EL (cell line): Measurements from ENCODE around the gene CORO2B.

Experiments used
- DNase-seq: peaks from one replicate; pipeline ENCODE4 v3.0.0-alpha.2; 2016

Gene CORO2B

DNA sequence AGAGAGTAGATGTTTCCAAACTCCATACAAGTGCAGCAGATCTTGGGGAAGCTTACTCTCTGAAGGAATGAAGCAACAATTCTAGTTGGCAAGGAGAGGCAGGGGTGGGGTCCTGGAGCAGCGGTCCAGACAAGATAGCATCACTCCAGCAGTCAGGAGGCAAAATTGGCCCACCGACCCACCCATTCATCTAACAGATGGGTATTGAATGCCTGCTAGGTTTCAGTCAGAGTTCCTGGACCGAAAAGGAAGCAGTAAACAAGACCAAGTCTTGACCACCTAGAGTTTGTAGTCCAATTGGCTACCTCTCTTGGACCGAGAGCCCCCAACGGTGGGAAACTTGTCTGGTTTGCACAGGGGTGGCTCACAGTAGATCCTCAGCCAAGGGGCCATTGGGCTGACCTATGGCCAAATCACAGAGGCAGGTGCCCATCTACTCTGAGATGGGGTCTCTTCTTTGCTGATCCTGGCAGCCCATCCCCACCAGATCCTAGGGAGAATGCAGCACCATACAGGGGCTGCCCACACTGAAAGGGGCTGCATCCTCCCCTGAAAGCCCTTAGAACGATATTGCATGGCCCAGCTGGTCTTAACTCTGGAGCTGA is 74.3 kb downstream of the CORO2B start:
- no peak for DNase-seq

DNA sequence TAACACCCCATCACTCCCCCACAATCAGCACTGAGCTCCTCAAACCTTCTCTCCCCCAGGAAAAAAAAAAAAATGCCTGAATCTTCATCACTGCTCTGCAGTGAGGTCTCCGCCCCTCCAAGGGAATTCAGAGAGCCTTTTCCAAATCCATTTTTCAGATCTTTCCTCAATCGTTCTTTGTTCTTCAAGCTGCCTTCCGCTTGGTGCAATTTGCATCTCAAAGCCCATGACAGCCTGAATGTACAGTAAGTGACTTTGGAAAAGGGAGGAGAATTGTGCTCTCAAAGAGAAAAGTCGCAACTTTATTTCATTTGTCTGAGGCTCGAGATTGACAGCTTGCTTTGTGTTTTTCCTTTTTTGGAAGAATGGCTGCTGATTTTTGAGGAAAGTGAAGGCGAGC is 75.0 kb downstream of the CORO2B start:
- no peak for DNase-seq

DNA sequence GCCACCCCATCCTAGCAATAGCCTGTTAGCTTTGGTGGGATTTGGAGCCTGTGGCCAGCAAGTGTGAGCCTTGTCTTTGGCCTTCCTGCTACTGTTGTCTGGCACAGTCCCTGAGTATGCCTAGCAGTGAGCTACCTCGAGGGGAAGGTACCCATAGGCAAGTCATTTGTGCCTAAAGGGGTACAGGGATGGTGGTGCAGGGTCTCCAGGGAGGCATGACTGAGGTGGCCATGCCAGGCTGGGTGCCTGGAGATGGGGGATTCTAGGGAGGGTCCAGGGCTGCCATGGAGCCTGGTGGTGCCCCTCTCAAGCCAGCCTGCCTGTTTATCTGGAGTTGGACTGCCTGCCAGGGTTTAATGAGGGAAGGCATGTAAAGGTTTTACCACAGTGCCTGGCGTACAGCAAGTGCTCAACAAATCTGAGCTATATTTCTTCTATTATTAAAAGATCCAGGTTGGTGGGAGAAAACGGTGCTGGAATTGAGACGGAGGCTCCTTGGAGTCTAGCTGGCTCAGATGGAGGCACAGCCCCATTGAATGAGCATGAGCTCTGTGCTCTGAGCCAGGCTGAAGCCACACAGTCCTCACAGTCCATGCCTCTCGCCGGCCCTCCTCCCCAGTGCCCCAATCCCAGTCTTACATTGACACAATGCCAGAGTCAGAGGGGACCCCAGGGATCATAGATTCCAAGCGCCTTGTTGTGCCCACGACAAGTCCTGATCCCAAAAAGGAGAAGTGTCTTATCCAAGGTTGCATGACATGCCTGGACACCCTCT is 76.2 kb downstream of the CORO2B start:
- DNase-seq: no peak

DNA sequence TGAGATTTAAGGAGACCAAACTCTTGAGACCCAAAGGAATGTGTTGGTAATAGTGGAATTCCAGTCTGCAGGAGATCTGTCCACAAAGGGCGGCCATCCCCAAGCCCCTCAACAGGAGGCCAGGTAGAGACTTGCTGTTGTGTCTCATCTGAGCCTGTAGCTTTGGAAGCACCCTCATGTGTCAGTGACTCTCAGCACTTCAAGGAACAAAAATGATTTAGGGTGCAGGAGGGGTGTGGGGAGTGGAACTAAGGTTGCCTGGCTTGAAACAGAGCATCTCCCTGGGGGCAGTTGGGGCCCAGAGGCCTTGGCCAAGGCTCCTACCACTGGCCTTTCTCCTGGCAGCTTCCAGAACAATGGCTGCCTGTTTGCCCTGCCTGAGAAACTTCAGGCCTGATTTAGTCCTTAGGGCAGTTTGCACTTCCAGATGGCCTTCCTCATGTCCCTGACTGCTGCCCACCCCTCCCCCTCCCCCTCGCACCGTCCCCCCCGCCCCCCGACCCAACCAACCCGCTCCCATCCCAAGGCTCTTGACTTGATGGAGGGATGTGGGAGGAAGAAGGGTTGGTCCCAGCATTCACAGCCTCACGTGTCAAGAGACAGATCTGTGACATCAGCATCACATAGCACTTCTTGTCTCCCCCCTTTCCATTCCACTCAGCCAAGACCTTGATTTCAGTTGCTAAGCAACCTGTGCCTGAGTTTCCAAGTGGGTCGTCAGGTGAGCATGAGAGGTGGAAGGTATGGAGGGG is 77.1 kb downstream of the CORO2B start:
- no peak for DNase-seq

DNA sequence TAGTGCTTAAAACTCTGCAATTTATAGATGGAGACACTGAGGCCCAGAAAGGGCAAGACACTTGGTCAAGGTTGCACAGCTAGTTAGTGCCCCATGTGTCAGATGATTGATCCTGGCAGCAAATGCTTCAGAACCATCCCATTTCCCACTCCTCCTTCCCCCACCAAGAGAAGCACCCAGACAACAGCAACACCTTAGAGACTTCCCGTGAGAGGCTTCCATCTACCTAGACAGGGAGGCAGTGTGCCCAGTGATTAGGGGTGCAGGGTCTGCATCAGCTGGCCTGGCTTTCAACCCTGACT is 77.6 kb downstream of the CORO2B start:
- no peak for DNase-seq

DNA sequence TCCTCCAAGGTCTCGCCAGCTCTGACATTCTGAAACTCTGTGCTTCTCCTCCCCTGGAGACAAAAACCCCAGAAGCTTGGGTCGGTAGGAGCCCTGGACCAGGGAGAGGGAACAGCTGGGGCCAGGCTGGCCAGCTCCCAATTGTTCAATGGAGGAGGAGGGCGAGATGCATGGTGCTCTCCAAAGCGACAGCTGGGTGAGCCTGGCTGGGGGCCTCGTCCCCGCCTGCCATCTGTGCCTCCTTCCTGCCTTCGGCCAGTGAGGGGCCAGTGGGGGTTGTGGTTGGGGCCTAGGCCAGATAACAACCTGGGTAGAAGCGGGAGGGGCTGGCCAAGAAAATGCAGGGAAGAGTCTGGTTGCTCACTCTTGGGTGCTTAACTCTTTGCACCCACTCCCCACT is 79.4 kb downstream of the CORO2B start:
- DNase-seq: no peak

DNA sequence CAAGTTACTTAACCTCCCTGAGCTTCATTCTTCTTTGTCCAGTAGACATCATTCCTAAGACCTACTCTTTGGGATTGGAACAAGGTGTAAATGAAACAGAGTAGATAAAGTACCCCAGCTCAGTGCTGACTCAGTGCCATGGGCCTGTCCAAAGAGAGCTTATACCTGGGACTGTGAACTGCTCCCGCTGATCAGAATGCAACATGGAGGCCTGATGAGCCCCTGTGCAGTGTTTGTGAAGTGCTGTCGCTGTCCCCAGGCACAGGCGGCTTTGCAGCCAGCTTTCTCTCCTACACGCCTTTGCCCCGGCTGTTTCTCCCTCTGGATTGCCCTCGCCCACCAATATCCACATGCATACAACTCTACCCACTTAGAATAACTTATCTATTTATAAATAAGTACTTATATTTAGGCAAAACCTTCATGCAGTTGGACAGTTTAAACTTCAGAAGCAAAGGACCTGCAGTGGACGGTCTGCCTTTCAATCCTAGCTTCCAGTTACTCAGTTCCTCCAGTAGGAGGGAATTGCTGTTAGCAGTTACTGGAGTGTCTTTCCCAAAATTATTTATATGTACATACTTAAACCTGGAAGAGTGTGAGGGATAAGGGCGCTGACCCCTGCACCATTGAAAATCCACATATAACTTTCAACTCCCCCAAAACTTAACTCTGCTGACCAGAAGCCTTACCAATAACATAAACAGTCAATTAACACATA is 80.0 kb downstream of the CORO2B start:
- DNase-seq: no peak

DNA sequence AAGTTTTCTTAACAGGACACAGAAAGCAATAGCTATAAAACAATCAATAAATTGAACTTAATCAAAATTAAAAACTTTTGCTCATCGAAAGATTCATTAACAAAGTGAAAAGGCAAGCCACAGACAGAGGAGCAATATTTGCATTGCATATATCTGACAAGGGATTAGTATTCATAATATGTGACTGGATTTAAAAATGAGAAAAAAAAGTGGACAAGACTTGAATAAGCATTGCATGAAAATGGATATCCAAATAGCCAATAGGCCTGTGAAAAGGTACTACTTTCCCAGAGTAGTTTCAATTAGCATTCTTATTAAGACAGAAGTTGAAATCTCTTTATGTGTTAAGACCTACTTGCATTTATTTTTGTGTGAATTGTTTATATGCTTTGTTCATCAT is 84.7 kb downstream of the CORO2B start:
- no peak for DNase-seq

DNA sequence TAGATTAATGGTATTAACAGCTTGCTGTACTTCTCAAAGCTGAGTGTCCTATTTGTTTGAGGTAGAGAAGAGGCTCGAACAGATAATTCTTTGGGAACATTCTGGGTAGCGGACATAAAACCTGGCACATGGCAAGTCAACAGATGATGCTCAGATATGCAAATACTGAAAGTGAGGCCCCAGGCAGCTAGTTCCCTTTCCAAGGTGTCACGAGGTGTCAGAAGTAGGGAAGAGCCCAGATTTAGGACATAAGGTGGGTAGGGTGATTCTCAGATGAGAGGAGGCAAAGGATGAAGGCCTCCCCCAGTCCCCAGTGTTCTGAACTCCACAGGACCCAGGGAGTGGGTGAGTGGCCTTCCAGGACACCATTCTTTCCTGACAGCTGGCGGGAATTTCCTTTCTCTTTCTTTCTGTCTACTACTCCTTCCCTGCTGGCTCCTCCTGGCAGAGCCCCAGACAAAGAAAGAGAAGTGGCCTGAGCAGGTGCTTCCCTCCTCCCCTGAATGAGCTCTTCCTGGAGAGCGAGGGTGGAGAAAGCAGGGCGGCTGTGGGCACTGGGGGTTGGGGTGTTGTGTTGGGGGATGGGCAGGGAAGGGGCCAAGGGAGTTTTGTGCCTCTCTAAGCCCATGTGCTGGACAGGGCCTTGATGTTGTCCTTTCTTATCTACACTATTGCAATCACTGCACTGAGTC is 87.5 kb downstream of the CORO2B start:
- no peak for DNase-seq

DNA sequence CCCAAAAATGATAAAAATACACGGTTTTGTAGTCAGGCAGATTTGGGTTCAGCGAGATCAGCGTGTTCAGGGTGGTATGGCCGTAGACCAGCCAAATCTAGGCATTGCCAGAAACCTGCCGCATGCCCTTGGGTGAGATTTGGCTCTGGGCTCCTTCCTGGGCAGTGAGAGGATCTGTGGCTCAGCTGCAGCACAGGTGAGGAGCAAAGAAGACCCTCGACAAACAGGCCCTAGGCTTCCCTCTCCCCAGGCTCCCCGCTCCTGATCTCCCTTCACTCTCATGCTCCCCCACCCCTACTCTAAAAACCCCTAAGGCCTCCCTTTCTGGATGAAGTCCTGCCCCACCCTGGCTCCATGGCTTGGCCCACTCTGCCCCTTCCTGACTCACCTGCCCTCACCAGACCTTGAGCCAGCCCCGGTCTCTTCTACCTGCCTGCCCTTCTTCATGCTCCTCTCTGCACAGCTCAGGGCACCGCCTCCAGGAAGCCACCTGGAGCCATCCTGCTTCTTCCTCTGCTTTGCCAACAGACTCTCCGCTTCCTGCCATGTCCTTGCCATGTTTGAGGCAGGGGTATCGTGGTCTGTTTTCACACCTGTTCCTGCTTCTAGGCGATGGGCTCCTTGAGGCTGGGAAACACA is 88.1 kb downstream of the CORO2B start:
- DNase-seq: no peak

DNA sequence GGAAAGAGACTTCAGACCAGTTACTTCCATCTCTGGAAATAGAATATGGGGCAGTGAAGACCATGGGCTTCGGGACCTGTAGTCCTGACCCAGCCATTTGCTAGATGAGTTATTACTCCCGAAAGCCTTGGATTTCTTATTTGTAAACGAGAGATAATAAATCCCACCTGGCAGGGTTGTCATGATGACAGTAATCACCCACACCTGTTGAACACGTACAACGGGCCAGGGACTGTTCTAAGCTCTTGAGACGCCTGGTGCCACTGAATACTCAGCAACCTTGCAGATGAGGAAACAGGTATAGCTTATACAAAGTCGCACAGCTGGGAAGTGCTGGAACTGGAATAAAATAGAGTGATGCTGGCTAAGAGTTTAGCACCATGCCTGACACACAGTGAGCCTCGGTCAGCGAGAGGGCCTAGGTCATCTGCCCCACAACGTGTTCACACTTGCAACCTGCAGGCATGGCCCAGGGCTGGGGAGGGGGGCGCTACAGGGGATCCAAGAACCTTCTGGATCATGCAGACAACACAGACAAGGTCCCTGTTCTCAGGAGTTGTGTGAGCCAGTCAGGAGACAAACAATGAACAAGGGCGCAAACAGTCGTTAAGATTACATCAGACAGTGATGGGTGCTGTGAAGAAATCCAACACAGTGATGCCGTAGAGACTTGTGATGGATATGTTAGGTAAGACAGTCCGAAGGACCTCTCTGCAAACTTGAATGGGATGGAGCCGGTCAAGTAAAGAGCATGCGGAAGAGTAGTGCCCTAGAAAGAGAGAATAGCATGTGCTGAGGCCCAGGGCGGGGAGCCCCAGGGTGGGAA is 89.2 kb downstream of the CORO2B start:
- no peak for DNase-seq

DNA sequence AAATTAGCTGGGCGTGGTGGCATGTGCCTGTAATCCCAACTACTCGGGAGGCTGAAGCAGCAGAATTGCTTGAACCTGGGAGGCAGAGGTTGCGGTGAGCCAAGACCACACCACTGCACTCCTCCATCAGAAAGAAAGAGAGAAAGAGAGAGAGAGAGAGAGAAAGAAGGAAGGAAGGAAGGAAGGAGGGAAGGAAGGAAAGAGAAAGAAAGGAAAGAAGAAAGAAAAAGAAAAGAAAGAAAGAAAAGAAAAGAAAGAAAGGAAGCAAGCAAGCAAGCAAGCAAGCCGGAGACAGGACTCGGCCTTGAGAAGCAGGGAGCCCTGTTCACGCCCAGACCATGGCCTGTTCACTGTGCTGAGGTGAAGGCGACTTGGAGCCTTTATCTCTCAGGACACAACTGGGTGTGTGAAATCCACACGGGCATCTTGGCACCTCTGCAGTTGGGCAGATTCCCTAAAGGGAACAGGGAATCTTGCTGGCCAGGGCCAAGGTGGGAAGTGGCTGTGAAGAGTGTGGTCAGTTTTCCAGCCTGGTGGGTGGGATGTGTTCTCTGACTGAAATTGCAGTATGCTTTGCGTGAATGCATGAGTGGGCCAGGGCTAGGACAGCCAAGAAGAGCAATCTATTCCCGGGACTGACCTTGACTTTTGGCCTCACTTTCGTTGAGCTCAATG is 90.3 kb downstream of the CORO2B start:
- DNase-seq: no peak

DNA sequence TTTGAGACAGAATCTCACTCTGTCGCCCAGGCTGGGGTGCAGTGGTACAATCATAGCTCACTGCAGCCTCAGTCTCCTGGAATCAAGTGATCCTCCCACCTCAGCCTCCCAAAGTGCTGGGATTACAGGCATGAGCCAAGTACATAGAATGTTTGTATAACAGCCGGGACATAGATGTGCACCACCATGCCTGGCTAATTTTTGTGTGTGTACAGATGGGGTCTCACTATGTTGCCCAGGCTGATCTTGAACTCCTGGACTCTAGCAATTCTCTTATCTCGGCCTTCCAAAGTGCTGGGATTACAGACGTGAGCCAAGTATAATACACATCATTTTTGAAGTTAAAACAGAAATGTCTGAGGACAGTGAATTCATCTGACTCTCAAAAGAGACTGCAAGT is 93.5 kb downstream of the CORO2B start:
- no peak for DNase-seq

DNA sequence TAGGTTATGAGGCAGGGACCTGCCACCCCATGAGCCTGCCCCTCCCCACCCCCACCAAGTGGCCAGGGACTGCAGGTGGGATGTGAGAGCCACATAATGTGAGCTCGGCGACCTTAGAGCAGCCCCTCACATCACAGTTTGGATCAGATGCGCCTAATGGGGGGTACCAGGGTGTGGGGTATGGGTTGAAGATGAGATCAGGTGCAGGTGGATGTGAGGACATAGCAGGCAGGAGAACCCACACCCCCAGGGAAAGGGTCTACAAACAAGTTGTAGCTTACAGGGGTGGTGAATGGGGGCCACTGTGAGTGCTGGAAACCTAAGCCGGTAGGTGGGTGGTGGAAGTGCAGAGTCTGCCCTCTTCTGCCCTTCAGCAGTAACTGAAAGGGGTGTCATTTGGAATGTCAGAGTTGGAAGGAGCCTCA is 94.0 kb downstream of the CORO2B start:
- peak; percentile 30 for DNase-seq

DNA sequence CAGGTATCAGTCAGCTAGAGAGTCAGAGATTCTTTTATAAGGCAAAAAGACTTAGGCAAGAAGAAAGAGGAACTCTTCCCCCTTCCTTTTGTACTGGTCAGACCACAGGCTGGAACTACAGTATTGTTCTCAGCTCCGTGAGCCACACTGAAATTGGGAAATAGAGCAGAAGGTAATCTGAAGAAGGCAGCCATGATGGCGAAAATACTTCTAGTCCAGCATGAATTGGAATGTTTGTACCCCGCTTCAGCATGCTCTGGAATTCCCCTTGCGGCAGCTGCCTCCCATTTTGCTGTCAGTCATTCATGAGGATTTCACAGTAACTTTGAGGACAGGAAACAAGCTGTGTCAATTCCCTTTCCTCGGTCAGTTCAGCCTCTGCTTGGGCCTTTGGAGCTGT is 96.2 kb downstream of the CORO2B start:
- no peak for DNase-seq

DNA sequence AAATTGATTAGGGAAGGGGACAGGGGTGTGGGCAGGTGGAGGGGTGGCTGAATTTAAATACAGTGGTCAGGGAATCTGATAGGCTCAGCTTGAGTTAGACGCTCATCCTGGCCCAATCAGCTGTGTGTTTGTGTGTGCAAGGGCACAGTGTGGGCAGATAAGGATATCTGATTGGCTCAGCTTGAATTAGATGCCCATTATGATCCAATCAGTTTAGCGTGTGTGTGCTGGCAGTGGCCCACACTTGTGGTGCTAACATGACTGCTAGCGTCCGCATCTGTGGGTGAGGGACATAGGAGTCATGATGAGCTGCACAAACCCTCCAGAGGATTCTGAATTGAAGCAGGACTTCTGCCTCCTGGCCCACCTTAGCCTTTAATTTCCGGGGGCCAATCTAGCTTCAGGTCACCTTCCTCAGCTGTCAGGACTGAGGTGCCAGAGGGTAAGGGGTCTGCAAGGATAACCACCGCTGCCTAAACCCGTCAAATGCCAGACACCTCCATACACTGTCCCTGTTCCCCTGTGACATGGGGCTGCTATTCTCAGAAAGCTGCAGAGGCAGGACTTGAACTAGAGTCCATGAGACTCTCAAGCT is 97.3 kb downstream of the CORO2B start:
- DNase-seq: no peak

DNA sequence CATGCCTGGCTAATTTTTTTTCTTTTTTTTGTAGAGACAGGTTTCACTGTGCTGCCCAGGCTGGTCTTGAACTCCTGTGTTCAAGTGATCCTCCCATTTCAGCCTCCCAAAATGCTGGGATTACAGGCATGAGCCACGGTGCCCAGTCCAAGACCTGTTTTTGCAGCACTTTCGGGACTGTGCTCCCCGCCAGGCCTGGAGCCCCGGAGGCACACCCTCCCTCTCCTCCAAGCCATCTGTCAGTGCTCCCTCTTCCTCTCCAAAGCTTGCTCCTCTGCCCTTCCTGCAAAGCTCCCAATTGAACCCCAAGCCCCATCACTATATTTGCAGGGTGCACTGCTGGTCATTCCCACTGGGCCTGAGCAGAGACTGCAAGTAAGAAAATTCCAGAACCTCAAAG is 98.1 kb downstream of the CORO2B start:
- no peak for DNase-seq

DNA sequence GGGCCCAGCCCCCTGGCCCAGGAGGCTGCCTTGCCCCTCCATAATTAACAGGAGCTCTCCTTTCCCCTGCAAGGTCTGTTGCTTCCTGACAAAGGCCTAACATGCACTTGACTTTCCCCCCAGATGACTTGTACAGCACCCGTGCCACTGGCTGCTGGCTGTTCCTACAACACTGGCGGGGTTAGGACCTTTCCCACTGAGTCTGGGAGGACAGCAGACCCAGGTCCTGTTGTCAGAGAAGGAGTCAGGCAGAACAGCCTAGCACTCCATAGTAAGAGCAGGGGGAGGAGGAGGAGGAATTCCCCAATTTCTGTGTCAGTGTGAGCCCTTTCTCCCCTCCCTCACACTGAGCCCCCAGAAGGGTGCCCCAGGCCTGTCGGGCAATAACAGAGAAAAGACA is 99.2 kb downstream of the CORO2B start:
- DNase-seq: no peak

DNA sequence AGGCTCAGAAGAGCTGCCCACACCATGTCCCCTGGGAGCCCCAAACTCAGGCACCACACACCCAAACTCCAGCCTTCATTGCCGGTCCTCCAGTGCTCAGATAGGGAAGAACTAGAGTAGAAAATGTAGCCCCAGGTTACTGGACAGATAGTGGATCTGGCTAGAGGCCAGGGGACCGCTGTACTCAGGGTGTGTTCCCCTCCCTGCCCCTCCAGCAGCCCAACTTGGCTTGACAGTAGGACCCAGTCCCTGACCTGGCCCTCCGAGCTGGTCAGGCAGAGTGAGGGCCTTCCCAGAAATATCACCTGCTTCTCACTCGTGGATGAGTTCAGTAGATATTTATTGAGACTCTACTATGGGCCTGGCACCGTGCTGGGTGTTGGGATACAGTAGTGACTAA is 100.0 kb downstream of the CORO2B start:
- no peak for DNase-seq

DNA sequence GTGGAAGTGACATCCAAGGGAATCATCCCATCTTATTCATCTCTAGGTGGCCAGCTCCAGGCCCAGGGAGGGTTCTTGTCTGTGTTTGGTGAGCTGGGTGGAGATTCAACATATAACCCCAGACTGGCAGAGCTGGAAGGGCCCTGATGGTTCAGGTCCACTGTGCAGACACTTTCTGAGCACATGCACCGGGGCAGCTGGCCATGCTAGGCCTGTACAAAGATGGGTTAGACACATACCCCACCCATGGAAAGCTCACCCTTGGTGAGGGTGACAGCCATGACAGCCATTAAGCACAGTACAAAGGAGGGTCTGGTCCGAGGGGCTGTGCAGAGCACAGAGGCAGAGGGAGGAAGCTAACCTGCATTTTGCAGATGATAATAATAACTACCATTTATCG is 100.4 kb downstream of the CORO2B start:
- DNase-seq: no peak

DNA sequence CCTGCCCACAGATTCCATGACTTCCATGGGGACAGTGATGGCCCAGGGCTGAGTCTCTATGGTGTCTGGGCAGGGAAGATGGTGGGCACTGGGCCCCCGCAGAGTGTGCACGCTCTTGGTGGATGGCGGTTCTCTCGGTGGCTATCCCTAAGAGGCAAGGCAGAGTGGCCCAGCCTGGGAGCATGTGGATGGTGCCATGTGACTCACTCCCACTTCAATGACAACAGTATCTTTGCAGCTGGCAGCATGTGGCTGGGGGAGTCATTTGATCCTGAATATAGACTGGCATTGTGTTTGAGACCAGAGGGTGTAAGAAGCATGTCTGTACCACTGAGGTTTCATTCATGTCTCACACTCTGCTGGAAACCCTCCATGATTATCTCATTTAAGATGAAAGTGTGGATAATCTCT is 101.2 kb downstream of the CORO2B start:
- no peak for DNase-seq
